ENCODE results near the gene CACNG6. TPM values are rescaled to one million over a fixed set of nuclear protein-coding genes. Genes with fewer than 3 reads are reported as not detected.

CACNG6 gene
- total RNA-seq, 3 donors from 2014 or later, result not detected

DNA sequence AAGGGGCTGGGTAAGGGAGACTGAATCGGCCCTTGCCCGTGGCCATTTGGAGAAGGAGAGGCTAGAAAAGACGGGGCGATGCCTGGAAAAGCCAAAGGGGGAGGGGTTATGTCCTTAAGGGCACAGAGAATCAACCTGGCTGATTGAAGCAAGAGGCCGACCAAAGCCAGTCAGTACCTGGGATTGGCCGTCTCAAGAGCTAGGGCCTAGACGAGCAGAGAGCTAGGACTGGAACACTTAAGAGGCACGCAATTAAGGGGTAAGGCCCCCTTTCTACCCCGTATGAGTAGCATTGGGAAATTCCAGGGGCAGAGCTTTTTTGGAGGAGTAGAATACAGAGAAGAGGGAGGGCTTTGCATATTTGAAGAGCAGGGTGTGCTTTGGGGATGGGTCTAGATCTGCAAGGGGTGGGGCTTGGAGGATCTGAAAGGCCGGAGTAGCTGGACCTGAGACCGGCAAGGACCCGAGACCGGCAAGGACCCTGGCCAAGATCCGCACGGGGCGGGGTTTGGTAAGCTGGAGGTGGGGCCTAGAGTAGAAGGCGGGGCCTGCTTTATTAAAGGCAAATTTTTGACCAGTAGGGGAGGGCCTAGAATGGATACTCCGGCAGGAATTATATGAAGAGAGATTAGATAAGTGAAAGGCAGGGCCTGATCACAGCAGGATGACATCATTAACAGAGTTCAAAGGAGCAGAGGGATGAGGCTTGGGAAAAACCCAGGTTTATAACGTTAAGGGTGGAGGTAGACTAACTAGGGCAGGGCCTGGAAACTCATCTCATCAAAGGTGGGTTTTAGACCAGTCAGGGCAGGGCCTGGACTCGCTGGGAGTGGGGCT, 10.7 kb upstream of the CACNG6 start:
- DNase-seq (no peak), ATAC-seq (no peak)
- peaks cover 51% of the 10 kb centered on the region for H3K27me3 Mint-ChIP-seq (ENCODE audit: low read depth)

DNA sequence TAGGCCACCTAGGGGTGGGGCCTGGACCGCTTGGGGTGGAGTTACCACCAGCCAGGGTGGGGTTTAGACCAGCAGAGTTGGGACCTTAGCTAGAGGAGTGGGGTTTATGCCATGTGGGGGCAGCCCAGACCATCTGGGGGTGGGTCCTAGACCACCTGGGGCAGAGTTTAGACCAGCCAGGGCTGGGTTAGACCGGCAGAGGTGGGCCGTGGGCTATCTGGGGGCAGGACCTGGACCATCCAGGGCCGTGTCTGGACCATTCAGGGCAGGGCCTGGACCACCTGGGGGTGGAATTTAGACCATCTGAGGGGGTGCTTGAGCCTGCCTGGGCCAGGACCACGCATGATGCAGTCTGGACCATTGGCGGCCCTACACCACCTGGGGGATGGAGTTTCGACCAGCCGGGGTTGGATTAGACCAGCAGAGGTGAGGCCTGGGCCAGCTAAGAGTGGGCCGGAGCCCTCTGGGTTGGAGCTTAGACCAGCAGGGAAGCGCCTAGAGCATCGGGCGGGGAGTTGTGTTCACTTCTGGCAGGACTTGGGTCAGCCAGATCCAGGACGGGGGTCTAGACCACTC, 10.0 kb upstream of the CACNG6 start:
- H3K4me3 Mint-ChIP-seq, result no peak overlapping the region
- ATAC-seq (no peak), DNase-seq (no peak)
- H3K27me3 Mint-ChIP-seq (ENCODE audit: low read depth), result peaks cover 46% of the 10 kb centered on the region
- peaks cover 8% of the 10 kb centered on the region for H3K9me3 Mint-ChIP-seq
- H3K36me3 Mint-ChIP-seq (ENCODE audit: insufficient read depth), result peaks cover 1% of the 10 kb centered on the region
- H3K4me1 Mint-ChIP-seq (ENCODE audit: low read depth), result peaks cover 20% of the 10 kb centered on the region

More for the DNA sequence above, 10.7 kb upstream of the CACNG6 start:
- Mint-ChIP-seq H3K4me3 (no peak overlapping the region), H3K9me3 (peaks cover 8% of the 10 kb centered on the region), H3K36me3 (ENCODE audit: insufficient read depth) (peaks cover 1% of the 10 kb centered on the region), H3K4me1 (ENCODE audit: low read depth) (peaks cover 20% of the 10 kb centered on the region)

GRCh38 chr19:53982001-53982451, 9.4 kb upstream of the CACNG6 start:
- Mint-ChIP-seq H3K4me1 (ENCODE audit: low read depth) (peaks cover 20% of the 10 kb centered on the region), H3K9me3 (peaks cover 8% of the 10 kb centered on the region), H3K27me3 (ENCODE audit: low read depth) (peaks cover 40% of the 10 kb centered on the region), H3K4me3 (no peak overlapping the region), H3K36me3 (ENCODE audit: insufficient read depth) (peaks cover 1% of the 10 kb centered on the region)
- ATAC-seq, result no peak
- no peak for DNase-seq

DNA sequence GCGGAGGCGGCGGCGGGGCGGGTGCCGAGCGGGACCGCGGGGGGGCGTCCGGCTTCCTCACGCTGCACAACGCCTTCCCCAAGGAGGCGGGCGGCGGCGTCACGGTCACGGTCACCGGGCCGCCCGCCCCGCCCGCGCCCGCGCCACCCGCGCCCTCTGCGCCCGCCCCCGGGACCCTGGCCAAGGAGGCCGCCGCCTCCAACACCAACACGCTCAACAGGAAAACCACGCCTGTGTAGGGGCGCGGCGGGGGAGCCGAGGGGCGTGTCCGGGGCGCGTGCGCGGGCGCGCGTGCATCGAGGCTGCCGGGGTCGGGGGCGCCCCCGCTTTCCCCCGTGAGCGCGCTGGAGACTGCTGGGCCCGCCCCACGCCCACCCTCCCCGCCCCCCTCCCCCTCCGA, 8.8 kb upstream of the CACNG6 start:
- H3K9me3 Mint-ChIP-seq, result peaks cover 8% of the 10 kb centered on the region
- no peak for ATAC-seq
- no peak for DNase-seq
- H3K4me1 Mint-ChIP-seq (ENCODE audit: low read depth), result peaks cover 18% of the 10 kb centered on the region
- no peak overlapping the region for H3K4me3 Mint-ChIP-seq
- H3K36me3 Mint-ChIP-seq (ENCODE audit: insufficient read depth), result peaks cover 1% of the 10 kb centered on the region
- peaks cover 36% of the 10 kb centered on the region for H3K27me3 Mint-ChIP-seq (ENCODE audit: low read depth)

DNA sequence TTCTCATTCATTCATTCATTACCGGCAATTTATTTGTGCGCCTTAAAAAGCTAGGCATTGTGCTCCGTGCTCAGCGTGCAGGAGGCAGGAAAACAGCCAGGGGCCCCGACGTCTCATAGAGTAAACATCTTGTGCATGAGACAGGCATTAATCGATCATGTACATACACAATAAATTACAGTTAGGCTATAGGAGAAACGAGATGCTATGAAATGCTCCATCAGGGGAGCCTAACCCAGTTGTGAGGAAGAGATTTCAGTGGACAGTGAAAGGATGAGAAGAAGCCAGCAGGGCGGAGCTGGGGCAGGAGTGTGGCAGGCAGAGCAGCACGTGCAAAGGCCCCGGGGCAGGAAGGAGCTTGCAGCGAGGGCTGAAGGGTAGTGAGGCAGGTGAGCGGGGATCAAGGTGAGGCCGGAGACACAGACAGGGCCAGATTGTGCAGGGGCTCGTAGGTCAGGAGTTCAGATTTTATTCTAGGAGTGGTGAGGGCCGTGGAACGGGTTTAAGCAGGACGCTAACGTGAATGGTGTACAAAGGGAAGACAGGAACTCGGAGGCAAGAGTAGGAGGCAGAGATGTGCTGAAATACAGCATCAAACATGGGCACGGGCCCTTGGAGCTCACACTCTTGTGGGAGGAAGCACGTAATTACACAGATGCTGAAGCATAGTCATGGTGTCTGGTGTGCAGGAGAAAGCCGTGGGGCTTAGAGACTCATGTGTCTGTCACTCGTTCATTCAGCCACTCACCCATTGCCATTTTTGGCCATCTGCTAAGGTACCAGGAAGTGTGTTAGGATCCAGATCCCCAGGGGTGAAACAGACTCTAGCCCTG, 7.8 kb upstream of the CACNG6 start:
- peaks cover 33% of the 10 kb centered on the region for H3K27me3 Mint-ChIP-seq (ENCODE audit: low read depth)
- peaks cover 13% of the 10 kb centered on the region for H3K4me1 Mint-ChIP-seq (ENCODE audit: low read depth)
- no peak for DNase-seq
- ATAC-seq, result no peak
- no peak overlapping the region for H3K4me3 Mint-ChIP-seq
- peaks cover 8% of the 10 kb centered on the region for H3K9me3 Mint-ChIP-seq
- peaks cover 1% of the 10 kb centered on the region for H3K36me3 Mint-ChIP-seq (ENCODE audit: insufficient read depth)

GRCh38 chr19:53985863-53986262, 5.6 kb upstream of the CACNG6 start:
- Mint-ChIP-seq H3K27me3 (ENCODE audit: low read depth) (peaks cover 21% of the 10 kb centered on the region), H3K36me3 (ENCODE audit: insufficient read depth) (no peaks in the 10 kb centered on the region), H3K9me3 (peaks cover 2% of the 10 kb centered on the region), H3K4me1 (ENCODE audit: low read depth) (peaks cover 2% of the 10 kb centered on the region), H3K4me3 (no peak overlapping the region)
- ATAC-seq (no peak), DNase-seq (no peak)

DNA sequence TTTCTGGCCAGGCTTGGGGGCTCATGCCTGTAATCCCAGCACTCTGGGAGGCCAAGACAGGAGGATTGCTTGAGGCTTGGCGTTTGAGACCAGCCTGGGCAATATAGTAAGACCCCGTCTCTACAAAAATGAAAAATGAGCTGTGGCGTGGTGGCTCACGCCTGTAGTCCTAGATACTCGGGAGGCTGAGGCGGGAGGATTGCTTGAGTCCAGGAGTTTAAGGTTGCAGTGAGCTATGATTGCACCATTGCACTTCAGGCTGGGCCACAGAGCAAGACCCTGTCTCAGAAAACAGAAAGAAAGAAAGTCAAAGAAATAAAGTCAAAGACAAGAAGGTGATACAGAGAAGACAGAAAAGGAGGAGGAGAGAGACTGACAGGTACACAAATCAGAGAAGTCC, 2.5 kb upstream of the CACNG6 start:
- no peak for DNase-seq
- Mint-ChIP-seq H3K4me3 (no peak overlapping the region), H3K36me3 (ENCODE audit: insufficient read depth) (no peaks in the 10 kb centered on the region), H3K27me3 (ENCODE audit: low read depth) (peaks cover 29% of the 10 kb centered on the region), H3K9me3 (no peaks in the 10 kb centered on the region), H3K4me1 (ENCODE audit: low read depth) (peaks cover 6% of the 10 kb centered on the region)
- ATAC-seq, result no peak

- Mint-ChIP-seq H3K4me3 (no peak overlapping the region), H3K36me3 (ENCODE audit: insufficient read depth) (no peaks in the 10 kb centered on the region), H3K4me1 (ENCODE audit: low read depth) (peaks cover 6% of the 10 kb centered on the region), H3K9me3 (no peaks in the 10 kb centered on the region), H3K27me3 (ENCODE audit: low read depth) (peaks cover 38% of the 10 kb centered on the region)
- DNase-seq (no peak), ATAC-seq (no peak)
Measured at GRCh38 chr19:53989600-53990533, 1.6 kb upstream of the CACNG6 start.

GRCh38 chr19:53992211-53992610, 774 bp downstream of the CACNG6 start:
- Mint-ChIP-seq H3K4me1 (ENCODE audit: low read depth) (peaks cover 6% of the 10 kb centered on the region), H3K4me3 (no peak overlapping the region), H3K9me3 (no peaks in the 10 kb centered on the region), H3K36me3 (ENCODE audit: insufficient read depth) (no peaks in the 10 kb centered on the region), H3K27me3 (ENCODE audit: low read depth) (peaks cover 56% of the 10 kb centered on the region)
- ATAC-seq (no peak), DNase-seq (no peak)

DNA sequence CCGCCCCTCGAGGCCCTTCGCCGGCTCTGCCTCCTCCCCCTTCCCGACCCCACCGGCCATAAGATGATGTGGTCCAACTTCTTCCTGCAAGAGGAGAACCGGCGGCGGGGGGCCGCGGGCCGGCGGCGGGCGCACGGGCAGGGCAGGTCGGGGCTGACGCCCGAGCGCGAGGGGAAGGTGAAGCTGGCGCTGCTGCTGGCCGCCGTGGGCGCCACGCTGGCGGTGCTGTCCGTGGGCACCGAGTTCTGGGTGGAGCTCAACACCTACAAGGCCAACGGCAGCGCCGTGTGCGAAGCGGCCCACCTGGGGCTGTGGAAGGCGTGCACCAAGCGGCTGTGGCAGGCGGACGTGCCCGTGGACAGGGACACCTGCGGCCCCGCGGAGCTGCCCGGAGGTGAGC, 1.4 kb downstream of the CACNG6 start:
- no peak for DNase-seq
- H3K4me1 Mint-ChIP-seq (ENCODE audit: low read depth), result peaks cover 6% of the 10 kb centered on the region
- no peaks in the 10 kb centered on the region for H3K36me3 Mint-ChIP-seq (ENCODE audit: insufficient read depth)
- no peak overlapping the region for H3K4me3 Mint-ChIP-seq
- ATAC-seq, result no peak
- H3K9me3 Mint-ChIP-seq, result no peaks in the 10 kb centered on the region
- peaks cover 60% of the 10 kb centered on the region for H3K27me3 Mint-ChIP-seq (ENCODE audit: low read depth)

DNA sequence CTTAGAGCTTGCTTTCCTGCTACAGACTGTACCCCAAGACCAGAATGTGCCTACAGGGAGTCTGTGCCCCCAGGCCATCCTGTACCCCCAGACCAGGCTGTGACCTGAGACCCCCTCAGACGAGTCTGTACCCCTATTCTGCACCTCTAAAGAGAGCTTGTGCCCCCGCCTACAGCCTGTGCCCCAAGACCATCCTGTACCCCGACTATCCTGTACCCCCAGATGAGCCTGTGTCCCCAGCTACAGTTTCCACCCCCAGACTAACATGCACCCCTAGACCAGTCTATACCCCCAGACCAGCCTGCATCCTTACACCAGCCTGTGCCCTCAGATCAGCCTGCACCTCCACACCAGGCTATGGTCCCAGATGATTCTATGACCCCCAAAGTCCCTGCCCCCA, 2.0 kb downstream of the CACNG6 start:
- Mint-ChIP-seq H3K27me3 (ENCODE audit: low read depth) (peaks cover 61% of the 10 kb centered on the region), H3K9me3 (no peaks in the 10 kb centered on the region), H3K4me3 (no peak overlapping the region), H3K36me3 (ENCODE audit: insufficient read depth) (no peaks in the 10 kb centered on the region), H3K4me1 (ENCODE audit: low read depth) (peaks cover 6% of the 10 kb centered on the region)
- ATAC-seq (no peak), DNase-seq (no peak)

DNA sequence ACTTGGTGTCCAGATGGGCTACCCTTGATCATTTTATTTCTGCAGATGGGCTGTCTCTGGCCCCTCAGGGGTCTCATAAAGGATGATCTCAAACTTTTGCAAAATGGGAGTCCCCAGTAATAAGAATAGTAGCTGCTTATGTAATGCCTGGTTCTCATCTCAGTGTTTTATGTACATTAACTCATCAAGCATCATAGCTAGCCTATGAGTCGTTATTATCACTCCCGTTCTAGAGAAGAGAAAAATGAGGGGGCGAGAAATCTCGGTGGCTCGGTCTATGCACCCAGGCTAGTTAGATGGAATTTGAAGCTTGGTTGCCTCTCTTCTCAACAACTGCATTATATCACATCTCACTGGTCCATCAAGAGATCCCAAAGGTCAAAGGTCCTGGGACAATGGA, 3.4 kb downstream of the CACNG6 start:
- peaks cover 6% of the 10 kb centered on the region for H3K4me1 Mint-ChIP-seq (ENCODE audit: low read depth)
- no peaks in the 10 kb centered on the region for H3K9me3 Mint-ChIP-seq
- ATAC-seq, result no peak
- H3K4me3 Mint-ChIP-seq, result no peak overlapping the region
- no peak for DNase-seq
- H3K36me3 Mint-ChIP-seq (ENCODE audit: insufficient read depth), result no peaks in the 10 kb centered on the region
- peaks cover 62% of the 10 kb centered on the region for H3K27me3 Mint-ChIP-seq (ENCODE audit: low read depth)

DNA sequence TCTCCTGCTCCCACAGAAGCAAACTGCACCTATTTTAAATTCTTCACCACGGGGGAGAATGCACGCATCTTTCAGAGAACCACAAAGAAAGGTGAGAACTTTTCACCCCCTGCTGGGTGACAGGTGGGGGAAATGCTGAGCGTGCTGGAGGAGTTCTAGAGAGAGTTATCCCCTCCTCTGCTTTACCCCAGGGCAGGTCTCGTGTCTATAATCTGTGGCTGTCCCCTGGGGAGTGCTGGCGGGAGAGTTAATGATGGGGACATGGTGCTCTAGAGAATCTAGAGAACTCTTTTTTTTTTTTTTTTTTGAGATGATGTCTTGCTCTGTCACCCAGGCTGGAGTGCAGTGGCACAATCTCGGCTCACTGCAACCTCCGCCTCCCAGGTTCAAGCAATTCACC, 6.8 kb downstream of the CACNG6 start:
- ATAC-seq (no peak), DNase-seq (no peak)
- no peak overlapping the region for H3K4me3 Mint-ChIP-seq
- H3K9me3 Mint-ChIP-seq, result no peaks in the 10 kb centered on the region
- no peaks in the 10 kb centered on the region for H3K36me3 Mint-ChIP-seq (ENCODE audit: insufficient read depth)
- H3K27me3 Mint-ChIP-seq (ENCODE audit: low read depth), result peaks cover 64% of the 10 kb centered on the region
- H3K4me1 Mint-ChIP-seq (ENCODE audit: low read depth), result no peaks in the 10 kb centered on the region

GRCh38 chr19:53999694-54000093, 8.3 kb downstream of the CACNG6 start:
- Mint-ChIP-seq H3K36me3 (ENCODE audit: insufficient read depth) (no peaks in the 10 kb centered on the region), H3K27me3 (ENCODE audit: low read depth) (peaks cover 52% of the 10 kb centered on the region), H3K4me3 (no peak overlapping the region), H3K4me1 (ENCODE audit: low read depth) (no peaks in the 10 kb centered on the region), H3K9me3 (no peaks in the 10 kb centered on the region)
- ATAC-seq (no peak), DNase-seq (no peak)

All from activated T-cell treated with anti-CD3 and anti-CD28 coated beads, Interleukin-2, amount 50 U/mL, for 4 hours (primary cell).